ENCODE data around the gene ZNF865. TPM values are rescaled to one million over a fixed set of nuclear protein-coding genes. Genes with fewer than 3 reads are reported as not detected.

Gene ZNF865
- total and polyA plus RNA-seq, 2 donors (not counting 3 experiments of a cell fraction or from before 2014, with no cell fraction given): 4.0 to 10.1 TPM

- TF ChIP-seq POLR2AphosphoS5 (IDR thresholded peaks at IDR 0.05; ENCODE audit: insufficient read depth, low read depth, low read length) (no peak), GATA2 (IDR thresholded peaks at IDR 0.05; ENCODE audit: insufficient read depth, insufficient read length, low read depth, low read length) (no peak), MYC (IDR thresholded peaks at IDR 0.05; ENCODE audit: low read depth, low read length) (no peak)
- POLR2A ChIA-PET: no interaction called here
- Histone ChIP-seq H3K9me1 (replicated peaks; ENCODE audit: control insufficient read depth, extremely low read depth, insufficient read depth, low read length) (no peaks in the 10 kb centered on the region), H3K9ac (replicated peaks; ENCODE audit: extremely low read depth, insufficient read depth, low read length) (no peak overlapping the region), H3K27ac (ENCODE audit: insufficient read depth, low read depth, low read length) (no peak overlapping the region), H3K79me2 (ENCODE audit: control insufficient read depth, insufficient read depth, low read length) (peaks cover 2% of the 10 kb centered on the region), H3K27me3 (ENCODE audit: control insufficient read depth in 2 of 2, insufficient read depth in 2 of 2, low read length in 2 of 2) (no peaks in the 10 kb centered on the region), H3K4me3 (replicated peaks in 1 of 3; ENCODE audit: insufficient read depth in 1 of 3, low read depth in 1 of 3, low read length in 3 of 3) (no peak overlapping the region), H3K9me3 (replicated peaks; ENCODE audit: control insufficient read depth, insufficient read depth, low read length) (no peaks in the 10 kb centered on the region), H2AFZ (ENCODE audit: low read depth, low read length) (no peak overlapping the region), H4K20me1 (replicated peaks; ENCODE audit: control insufficient read depth, extremely low read depth, insufficient read depth, low read length) (no peaks in the 10 kb centered on the region), H3K36me3 (ENCODE audit: control insufficient read depth in 2 of 2, extremely low read depth in 1 of 2, insufficient read depth in 2 of 2, low read length in 2 of 2) (peaks cover 3 to 21% of the 10 kb centered on the region in 2 experiments), H3K4me2 (ENCODE audit: insufficient read depth, low read length) (no peak overlapping the region), H3K4me1 (ENCODE audit: control insufficient read depth, extremely low read depth, insufficient read depth, low read length) (peaks cover 7% of the 10 kb centered on the region)
- no TSS peak for BruUV-seq (replicated peaks)
- FAIRE-seq (no peak), DNase-seq (ENCODE audit: low read depth, low spot score) (no peak)
- intact Hi-C loops (cut with micrococcal nuclease) (no loop called here), dilution Hi-C loops (cut with MboI; ENCODE audit: extremely low pct_ligation_motif_present, low sequenced_read_pairs) (no loop called here)
- CTCF ChIA-PET: no interaction called here
Measured at GRCh38 chr19:55596304-55596703, 9.1 kb upstream of the ZNF865 start.

DNA sequence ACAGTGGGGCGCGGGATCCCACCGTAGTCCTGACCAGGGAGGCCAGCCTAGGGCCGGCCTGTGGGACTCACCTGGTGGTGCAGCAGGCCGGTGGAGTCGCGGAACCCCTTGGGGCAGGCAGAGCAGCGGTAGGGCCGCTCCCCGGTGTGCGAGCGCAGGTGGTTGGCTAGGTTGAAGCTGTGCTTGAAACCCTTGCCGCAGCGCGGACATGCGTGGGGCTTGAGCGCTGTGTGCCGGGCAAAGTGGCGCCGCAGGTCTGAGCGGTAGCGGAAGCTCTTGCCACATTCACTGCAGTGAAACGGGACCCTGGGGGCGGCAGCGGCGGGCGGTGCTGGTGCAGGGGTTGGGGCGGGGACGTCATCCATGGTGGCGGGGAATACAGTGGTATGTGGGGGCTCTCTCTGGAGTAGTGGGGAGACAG is 7.9 kb upstream of the ZNF865 start:
- no TSS peak for BruUV-seq (replicated peaks)
- no peak for FAIRE-seq
- no peaks in the 10 kb centered on the region for H3K27me3 ChIP-seq (ENCODE audit: control insufficient read depth in 2 of 2, insufficient read depth in 2 of 2, low read length in 2 of 2)
- dilution Hi-C loops (cut with MboI; ENCODE audit: extremely low pct_ligation_motif_present, low sequenced_read_pairs) (no loop called here), intact Hi-C loops (cut with micrococcal nuclease) (no loop called here)
- H3K9ac ChIP-seq (replicated peaks; ENCODE audit: extremely low read depth, insufficient read depth, low read length): no peak overlapping the region
- TF ChIP-seq EZH2 (IDR thresholded peaks at IDR 0.05; ENCODE audit: borderline replicate concordance, low read depth, low read length, severe bottlenecking): no peak
- TF ChIP-seq POLR2AphosphoS5 (IDR thresholded peaks at IDR 0.05; ENCODE audit: insufficient read depth, low read depth, low read length): no peak
- no peak for TF ChIP-seq FOS (IDR thresholded peaks at IDR 0.05; ENCODE audit: borderline replicate concordance, insufficient read depth, low read length)
- TF ChIP-seq, protein P1, sequence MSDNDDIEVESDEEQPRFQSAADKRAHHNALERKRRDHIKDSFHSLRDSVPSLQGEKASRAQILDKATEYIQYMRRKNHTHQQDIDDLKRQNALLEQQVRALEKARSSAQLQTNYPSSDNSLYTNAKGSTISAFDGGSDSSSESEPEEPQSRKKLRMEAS (IDR thresholded peaks at IDR 0.05; ENCODE audit: insufficient read depth, insufficient read length): no peak
- TF ChIP-seq MYC (IDR thresholded peaks at IDR 0.05; ENCODE audit: low read depth, low read length): no peak
- no peak for TF ChIP-seq GATA2 (IDR thresholded peaks at IDR 0.05; ENCODE audit: insufficient read depth, insufficient read length, low read depth, low read length)
- TF ChIP-seq, protein P2, sequence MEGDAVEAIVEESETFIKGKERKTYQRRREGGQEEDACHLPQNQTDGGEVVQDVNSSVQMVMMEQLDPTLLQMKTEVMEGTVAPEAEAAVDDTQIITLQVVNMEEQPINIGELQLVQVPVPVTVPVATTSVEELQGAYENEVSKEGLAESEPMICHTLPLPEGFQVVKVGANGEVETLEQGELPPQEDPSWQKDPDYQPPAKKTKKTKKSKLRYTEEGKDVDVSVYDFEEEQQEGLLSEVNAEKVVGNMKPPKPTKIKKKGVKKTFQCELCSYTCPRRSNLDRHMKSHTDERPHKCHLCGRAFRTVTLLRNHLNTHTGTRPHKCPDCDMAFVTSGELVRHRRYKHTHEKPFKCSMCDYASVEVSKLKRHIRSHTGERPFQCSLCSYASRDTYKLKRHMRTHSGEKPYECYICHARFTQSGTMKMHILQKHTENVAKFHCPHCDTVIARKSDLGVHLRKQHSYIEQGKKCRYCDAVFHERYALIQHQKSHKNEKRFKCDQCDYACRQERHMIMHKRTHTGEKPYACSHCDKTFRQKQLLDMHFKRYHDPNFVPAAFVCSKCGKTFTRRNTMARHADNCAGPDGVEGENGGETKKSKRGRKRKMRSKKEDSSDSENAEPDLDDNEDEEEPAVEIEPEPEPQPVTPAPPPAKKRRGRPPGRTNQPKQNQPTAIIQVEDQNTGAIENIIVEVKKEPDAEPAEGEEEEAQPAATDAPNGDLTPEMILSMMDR (IDR thresholded peaks at IDR 0.05; ENCODE audit: extremely low read depth in 1 of 2, insufficient read depth in 1 of 2, low read depth in 1 of 2, low read length in 2 of 2): no peak
- TF ChIP-seq POLR2A (IDR thresholded peaks at IDR 0.05; ENCODE audit: low read depth, low read length): no peak
- TF ChIP-seq JUN (IDR thresholded peaks at IDR 0.05; ENCODE audit: borderline replicate concordance, insufficient read depth, insufficient read length, low read depth): no peak
- no peaks in the 10 kb centered on the region for H4K20me1 ChIP-seq (replicated peaks; ENCODE audit: control insufficient read depth, extremely low read depth, insufficient read depth, low read length)
- H3K9me3 ChIP-seq (replicated peaks; ENCODE audit: control insufficient read depth, insufficient read depth, low read length): no peaks in the 10 kb centered on the region
- no peak overlapping the region for H3K27ac ChIP-seq (ENCODE audit: insufficient read depth, low read depth, low read length)
- H3K4me1 ChIP-seq (ENCODE audit: control insufficient read depth, extremely low read depth, insufficient read depth, low read length): peaks cover 8% of the 10 kb centered on the region
- H3K4me2 ChIP-seq (ENCODE audit: insufficient read depth, low read length): no peak overlapping the region
- no peak overlapping the region for H3K4me3 ChIP-seq (replicated peaks in 1 of 3; ENCODE audit: insufficient read depth in 1 of 3, low read depth in 1 of 3, low read length in 3 of 3)
- CTCF ChIA-PET: no interaction called here
- peaks cover 3 to 14% of the 10 kb centered on the region in 2 experiments for H3K36me3 ChIP-seq (ENCODE audit: control insufficient read depth in 2 of 2, extremely low read depth in 1 of 2, insufficient read depth in 2 of 2, low read length in 2 of 2)
- H3K9me1 ChIP-seq (replicated peaks; ENCODE audit: control insufficient read depth, extremely low read depth, insufficient read depth, low read length): no peaks in the 10 kb centered on the region
- DNase-seq (ENCODE audit: low read depth, low spot score): no peak
- no peak overlapping the region for H2AFZ ChIP-seq (ENCODE audit: low read depth, low read length)
- peaks cover 2% of the 10 kb centered on the region for H3K79me2 ChIP-seq (ENCODE audit: control insufficient read depth, insufficient read depth, low read length)
- POLR2A ChIA-PET: interaction anchor here (0.6 kb wide), 1 partner anchor 340 kb away, joined by 7 read pairs; no protein-coding TSS in a partner anchor
